Limb (tissue), 2 donors: ENCODE data around the gene CDH13.
A peak's percentile ranks its signal among the peaks of the same experiment; 100 is the strongest.

ENCODE experiments used
- DNase-seq, 2 donors: peaks; one replicate each; pipeline ENCODE4 v3.0.0-alpha.2; 2016; ENCODE audit errors: extremely low spot score in 2 of 2

The CDH13 gene

GRCh38 chr16:83791916-83792315, 1165.1 kb downstream of the CDH13 start:
- no peak for DNase-seq

GRCh38 chr16:83792391-83792790, 1165.6 kb downstream of the CDH13 start:
- no peak for DNase-seq

- peak in 1 of 2 donors; percentile 22 for DNase-seq
Observed at GRCh38 chr16:83793179-83793578, 1166.4 kb downstream of the CDH13 start.

DNA sequence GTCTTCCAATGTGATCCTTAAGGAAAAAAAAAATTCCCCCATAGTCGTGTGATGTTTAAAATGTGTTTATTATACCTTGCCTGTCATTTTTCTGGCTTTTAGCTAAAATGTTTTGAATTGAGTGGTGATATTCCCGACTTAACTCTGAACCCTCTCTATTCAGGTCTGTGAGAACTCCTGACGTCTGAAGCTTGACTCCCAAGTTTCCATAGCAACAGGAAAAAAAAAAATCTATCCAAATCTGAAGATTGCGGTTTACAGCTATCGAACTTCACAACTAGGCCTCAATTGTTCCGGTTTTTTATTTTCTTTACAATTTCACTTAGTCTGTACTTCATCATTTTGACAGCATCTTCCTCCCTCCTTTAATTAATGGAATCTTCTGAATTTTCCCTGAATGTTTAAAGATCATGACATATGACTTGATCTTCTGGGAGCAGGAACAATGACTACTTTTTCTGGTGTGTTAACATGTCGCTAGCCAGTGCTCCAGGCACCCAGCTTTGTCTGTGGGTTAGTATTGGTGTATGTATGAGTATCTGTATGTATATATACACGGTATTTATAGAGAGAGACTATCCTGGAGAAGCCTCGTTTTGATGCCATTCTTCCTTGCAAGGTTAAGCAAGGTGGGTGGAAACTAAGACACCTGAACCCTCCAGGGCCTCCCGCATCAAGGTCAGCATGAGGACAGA, 1168.2 kb downstream of the CDH13 start:
- DNase-seq = no peak

DNA sequence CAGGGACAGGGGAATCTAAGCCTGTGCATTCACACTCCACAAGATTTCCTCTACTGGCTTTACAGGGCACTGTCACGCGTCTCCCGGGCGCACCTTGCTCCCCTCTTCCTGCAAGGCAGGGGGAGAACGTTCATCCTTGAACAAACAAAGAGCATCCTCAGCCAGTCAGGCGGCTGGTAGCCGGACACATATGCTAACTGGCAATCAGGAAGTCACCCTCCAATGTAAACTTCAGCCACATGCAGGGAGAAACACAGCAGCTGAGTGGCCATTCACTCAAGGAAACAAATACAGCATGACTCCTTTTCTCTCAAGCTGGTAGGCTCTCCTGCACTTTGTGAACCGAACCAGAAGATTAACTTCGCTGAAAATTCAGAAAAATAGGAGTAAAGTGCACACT, 1170.2 kb downstream of the CDH13 start:
- DNase-seq = no peak

DNA sequence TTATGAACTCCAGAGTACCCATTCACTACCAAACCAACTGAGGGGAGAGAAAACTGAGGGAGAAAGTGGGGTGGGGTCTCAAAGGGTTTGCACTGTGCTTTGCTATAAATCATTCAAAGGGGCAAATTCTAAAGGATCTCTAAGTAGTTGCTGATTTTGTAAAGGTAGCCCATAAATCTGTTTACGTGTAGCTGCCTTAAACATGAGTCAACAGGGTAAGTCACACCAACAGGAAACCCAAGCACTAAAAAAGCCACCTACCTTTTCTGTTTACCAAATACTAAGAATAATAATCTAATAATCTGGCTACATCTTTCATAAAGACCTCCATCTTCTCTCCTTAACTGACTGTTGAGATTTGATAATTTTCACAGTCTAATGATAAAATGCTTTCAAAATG, 1172.6 kb downstream of the CDH13 start:
- DNase-seq = no peak

DNA sequence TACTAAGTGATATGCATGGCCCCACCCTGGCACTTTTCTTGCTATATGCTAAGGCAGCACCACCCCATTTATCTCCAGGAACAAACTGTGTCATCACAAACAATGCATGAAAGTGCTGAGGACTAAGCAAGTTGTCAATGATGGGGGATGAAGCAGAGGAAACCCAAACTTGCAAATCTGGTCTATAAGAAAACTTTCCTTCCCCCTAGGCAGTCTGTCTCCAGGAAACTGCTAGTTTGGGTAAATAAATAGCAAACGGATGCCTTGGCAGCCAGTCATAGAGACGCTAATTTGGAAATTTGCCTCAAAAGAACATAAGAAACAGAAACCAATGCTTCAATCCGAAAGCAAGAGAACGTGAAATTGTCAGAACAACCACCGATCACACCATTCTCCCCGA, 1175.4 kb downstream of the CDH13 start:
- peak in 1 of 2 donors; percentile 76 for DNase-seq

- DNase-seq = no peak
Observed at GRCh38 chr16:83802554-83803205, 1175.9 kb downstream of the CDH13 start.

- DNase-seq = no peak
Observed at GRCh38 chr16:83803811-83804210, 1177.0 kb downstream of the CDH13 start.

DNA sequence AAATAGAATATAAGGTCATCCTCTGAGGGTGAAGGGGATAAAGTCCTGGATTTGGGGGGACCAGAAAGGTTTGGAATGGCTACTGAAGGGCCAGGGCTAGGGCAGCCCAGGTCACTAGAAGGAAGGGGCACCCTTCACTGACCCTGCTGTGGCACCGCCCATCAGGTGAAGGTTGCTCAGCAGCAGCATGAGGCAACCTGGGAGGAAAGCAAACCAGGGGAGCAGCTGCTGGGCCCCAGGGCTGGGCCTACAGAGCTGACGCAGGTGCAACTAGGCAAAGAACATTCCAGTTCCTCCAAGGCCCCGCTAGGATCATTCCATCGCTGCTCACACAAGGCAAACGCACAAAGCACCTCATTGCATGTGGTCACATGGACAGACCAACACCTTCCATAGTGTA, 1177.6 kb downstream of the CDH13 start:
- no peak for DNase-seq

GRCh38 chr16:83806036-83806435, 1179.3 kb downstream of the CDH13 start:
- no peak for DNase-seq

DNA sequence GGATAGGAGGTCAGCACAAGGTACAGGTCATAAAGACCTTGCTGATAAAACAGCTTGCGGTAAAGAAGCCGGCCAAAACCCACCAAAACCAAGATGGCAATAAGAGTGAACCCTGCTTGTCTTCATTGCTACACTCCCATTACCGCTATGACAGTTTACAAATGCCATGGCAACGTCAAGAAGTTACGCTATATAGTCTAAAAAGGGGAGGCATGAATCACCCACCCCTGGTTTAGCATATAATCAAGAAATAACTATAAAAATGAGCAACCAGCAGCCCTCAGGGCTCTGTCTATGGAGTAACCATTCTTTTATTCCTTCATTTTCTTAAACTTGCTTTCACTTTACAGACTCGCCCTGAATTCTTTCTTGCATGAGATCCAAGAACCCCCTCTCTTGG, 1180.0 kb downstream of the CDH13 start:
- no peak for DNase-seq

DNA sequence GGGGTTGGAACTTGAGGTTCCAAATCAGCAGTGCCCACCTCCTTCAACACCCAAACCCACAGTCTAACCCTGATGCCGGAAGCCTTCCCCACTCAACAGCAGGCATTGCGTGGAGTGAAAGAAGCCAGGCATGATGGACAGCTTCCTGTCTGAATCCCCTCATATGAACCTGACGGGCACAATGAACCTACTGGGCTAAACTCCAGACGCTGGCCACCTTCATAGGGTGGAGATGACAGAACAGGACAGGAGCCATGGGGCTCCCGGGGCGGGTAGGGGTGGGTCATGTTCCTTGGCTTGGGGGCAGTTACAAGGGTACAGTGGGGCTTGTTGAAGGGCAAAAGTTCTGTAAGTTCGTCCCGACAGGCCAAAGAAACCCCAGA, 1180.5 kb downstream of the CDH13 start:
- peak in 1 of 2 donors; percentile 5 for DNase-seq

GRCh38 chr16:83807710-83808572, 1181.2 kb downstream of the CDH13 start, which contains the start of gene HSBP1:
TSS of gene HSBP1 (plus strand) at chr16:83807978. CDS start at chr16:83808077, 99 bp downstream.
- DNase-seq = peak; percentile 88 to 95

DNA sequence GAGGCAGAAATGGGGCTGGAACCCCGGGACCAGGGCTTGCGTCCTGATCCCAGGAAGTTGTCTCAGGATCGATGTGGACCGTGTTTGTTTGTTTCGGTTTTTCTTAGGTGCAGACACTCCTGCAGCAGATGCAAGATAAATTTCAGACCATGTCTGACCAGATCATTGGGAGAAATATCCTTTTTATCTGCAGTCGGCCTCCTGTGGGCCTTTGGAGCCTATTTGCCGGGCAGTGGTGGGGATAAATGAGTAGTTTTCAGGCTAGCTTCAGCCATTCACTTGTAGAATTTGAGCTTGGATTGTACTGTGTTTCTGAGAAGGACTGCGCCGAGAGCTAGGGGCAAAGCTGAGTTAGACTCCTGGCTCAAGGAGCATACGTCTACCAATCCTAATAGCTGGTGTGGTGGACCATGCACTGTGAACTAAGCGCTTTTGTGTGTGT, 1181.8 kb downstream of the CDH13 start:
- no peak for DNase-seq

DNA sequence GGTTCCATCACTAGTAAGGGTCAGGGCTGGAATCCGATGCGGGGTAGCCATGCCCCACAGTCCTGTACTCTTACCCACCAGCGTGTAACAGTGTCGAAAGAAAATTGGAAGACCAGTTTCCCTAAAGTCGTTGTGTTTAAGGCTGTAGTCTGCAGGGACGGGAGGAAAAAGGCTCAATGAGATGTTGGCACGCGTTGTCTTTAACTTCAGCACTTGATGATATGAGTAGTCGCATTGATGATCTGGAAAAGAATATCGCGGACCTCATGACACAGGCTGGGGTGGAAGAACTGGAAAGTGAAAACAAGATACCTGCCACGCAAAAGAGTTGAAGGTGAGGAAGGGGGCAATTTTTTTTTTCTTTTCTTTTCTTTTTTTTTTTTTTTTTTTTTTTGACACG, 1182.3 kb downstream of the CDH13 start:
- DNase-seq = no peak

- no peak for DNase-seq
Observed at GRCh38 chr16:83810901-83811300, 1184.1 kb downstream of the CDH13 start.

DNA sequence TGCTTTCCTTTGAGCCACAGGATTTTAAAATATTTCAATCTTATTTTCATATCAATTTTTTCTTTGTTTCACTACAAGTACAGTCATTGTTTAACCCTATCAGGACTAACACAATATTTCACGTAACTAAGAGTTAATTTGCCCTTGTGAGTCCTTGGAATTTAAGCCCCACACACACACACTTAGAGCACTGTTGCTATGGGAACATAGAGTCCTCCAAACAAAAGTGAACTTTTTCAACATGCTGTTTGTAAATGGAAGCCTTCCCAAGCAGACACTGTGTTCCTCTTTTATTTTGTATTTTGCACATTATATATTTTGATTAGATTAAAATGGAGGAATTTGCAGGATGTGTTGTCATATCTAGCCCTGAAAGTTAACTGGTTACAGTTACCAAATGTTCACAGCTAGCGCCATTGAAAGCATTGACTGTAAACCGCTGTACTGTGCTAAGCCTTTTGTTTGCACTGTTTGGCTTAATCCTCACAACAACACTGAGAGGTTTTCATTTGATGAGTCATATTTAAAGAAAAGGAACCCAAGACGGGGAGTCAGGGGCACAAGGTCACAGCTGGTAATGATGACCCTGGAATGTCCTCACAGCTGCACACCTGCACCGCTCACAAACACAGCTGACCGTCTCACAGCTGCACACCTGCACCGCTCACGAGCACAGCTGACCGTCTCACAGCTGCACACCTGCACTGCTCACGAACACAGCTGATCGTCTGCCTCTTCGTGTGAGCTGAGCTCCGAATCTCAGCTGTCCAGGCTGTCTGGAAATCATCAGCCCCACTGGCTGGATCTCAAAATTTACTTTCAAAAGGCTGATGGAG, 1187.3 kb downstream of the CDH13 start:
- DNase-seq = peak in 1 of 2 donors; percentile 48

DNA sequence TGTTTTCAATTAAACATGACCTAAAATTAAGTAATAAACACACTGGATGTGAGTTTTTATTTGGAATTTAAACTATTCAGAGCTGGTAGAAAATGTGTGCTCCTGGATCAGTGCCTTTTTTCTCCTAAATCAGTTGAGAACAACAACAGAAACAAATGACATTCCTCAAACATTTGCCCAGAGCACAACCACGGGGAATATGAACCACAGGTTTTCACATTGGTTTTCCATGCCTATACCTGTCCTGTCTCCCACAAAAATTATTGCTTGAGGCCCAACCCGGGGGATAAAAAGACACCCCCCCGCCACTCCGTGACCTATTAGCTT, 1187.9 kb downstream of the CDH13 start:
- no peak for DNase-seq

DNA sequence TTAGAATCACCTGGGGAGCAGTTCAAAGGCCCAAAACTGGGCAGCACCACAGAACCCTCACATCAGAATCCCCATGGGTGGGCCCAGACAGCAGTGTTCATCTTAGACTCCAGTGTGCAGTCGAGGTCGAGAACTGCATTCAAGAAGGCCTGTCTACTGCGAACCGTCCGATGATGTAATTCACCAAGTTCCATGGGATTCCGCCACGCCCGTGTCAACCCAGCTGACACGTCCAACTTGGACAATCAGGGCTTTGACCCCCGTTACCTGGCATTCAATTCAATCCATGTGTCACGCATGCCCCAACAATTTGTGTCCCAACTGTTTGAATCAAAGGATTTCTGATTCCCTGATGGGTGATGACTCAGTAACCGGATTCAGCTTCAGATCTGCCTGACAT, 1190.3 kb downstream of the CDH13 start:
- DNase-seq = no peak

DNA sequence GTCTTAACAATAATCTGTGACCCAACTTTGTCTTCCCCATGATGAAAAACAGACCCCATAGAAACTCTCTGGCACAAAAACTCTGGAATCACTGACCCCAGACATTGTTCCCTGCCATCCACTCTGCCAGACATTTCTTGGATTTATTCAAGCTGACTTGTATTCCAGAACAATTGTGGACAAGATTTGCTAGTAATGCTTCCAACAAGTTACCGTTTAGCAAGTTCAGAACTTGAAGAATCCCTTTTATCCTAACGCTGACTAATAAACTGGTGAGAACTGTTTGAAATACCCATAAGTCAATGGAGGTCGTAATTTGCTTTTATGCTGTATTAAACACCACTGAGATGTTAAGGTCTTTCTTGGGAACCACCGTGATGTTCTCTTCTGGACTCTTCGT, 1191.5 kb downstream of the CDH13 start:
- DNase-seq = no peak
